Right atrium auricular region (tissue), 2 donors: ENCODE measurements around the gene EML6. TPM values are rescaled to one million over a fixed set of nuclear protein-coding genes. Genes with fewer than 3 reads are reported as not detected.
"Not testable (repeated sequence)": the region's sequence is repeated elsewhere in the genome, so short reads cannot be mapped to it uniquely, and the experiment has no call there.

Experiments
- DNase-seq: peaks from one replicate; pipeline ENCODE4 v3.0.0-alpha.2; 2019; ENCODE audit warnings: low spot score
- H3K27ac ChIP-seq, 2 donors: fragments of 200-600 bp; sonication (generic); 1 replicate in 1 of 2; 2 replicates in 1 of 2; pipeline ENCODE4 v1.5.1; 2016 to 2019
- H3K27me3 ChIP-seq, 2 donors: fragments of 200-600 bp; sonication (generic); one replicate each; pipeline versions ENCODE4 v1.5.1 to v1.6.0; 2017 to 2019
- H3K36me3 ChIP-seq: fragments of 200-600 bp; sonication (generic); one replicate; pipeline ENCODE4 v1.5.1; 2016
- H3K4me1 ChIP-seq, 2 donors: fragments of 200-600 bp; sonication (generic); one replicate each; pipeline versions ENCODE4 v1.5.1 to v1.6.0; 2017 to 2019
- H3K4me3 ChIP-seq, 2 donors: fragments of 200-600 bp; sonication (generic); 1 replicate in 1 of 2; 2 replicates in 1 of 2; pipeline ENCODE4 v1.5.1; 2017 to 2019; ENCODE audit warnings: mild to moderate bottlenecking in 1 of 2, moderate library complexity in 1 of 2
- H3K9me3 ChIP-seq, 2 donors: fragments of 200-600 bp; sonication (generic); one replicate each; pipeline ENCODE4 v1.5.1; 2019
- total RNA-seq, 2 donors: library from RNA; depleted of rRNA; stranded (reverse); fragments of >200 nt; gene quantifications; one replicate each; pipeline ENCODE4 v1.1.0, GENCODE V29; 2016
- TF ChIP-seq, protein P1 (sequence below), 2 donors: fragments of 200-600 bp; sonication (generic); IDR thresholded peaks; one replicate each; pipeline ENCODE4 v1.5.1; 2019; ENCODE audit warnings: antibody characterized with exemption in 2 of 2

The EML6 gene
- total RNA-seq, 2 donors from 2014 or later = 1.1 to 1.2 TPM

DNA sequence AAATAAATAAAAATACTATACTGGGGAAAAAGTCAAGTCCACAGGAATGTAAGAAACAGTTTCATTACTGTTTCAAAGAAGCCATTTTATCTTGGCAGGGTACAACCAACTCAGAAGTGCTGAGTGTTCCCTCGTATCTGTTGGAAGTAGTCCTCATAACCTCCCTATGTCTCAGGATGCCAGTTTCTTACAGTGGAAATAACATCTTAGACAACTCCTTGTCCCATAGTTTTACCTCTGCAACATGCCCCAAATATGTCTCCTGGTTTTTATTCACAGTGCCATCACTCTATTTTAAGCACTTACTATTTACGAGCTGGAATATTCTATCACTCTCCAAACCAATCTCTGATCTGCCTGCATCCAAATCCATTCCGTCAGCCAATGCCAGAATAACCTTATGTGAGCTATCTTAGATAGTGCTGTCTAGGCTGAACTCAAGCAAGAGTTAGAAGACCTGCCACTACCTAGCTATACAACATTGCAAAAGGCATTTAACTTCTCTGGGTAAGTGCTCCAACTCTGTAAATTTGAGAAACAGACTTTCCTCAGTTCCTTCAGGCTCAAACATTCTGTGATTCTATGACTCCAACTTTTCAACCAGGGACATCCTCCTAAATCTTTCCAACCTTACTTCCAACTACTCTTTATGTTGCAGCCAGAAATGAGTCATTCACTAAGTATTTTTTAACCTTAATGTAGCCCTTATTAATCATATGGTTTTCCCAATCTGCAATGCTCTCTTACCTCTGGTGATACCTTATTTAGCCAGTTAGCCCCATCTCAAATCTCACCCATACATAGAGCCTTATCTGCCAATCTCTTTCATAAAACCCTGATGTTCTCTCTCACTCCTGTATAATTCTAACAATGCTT, 260.1 kb downstream of the EML6 start:
- no peak overlapping the region for H3K4me3 ChIP-seq
- no peaks in the 10 kb centered on the region for H3K27me3 ChIP-seq
- no peak for DNase-seq
- H3K27ac ChIP-seq = no peak overlapping the region
- peaks cover 33% of the 10 kb centered on the region for H3K36me3 ChIP-seq
- TF ChIP-seq, protein P1, sequence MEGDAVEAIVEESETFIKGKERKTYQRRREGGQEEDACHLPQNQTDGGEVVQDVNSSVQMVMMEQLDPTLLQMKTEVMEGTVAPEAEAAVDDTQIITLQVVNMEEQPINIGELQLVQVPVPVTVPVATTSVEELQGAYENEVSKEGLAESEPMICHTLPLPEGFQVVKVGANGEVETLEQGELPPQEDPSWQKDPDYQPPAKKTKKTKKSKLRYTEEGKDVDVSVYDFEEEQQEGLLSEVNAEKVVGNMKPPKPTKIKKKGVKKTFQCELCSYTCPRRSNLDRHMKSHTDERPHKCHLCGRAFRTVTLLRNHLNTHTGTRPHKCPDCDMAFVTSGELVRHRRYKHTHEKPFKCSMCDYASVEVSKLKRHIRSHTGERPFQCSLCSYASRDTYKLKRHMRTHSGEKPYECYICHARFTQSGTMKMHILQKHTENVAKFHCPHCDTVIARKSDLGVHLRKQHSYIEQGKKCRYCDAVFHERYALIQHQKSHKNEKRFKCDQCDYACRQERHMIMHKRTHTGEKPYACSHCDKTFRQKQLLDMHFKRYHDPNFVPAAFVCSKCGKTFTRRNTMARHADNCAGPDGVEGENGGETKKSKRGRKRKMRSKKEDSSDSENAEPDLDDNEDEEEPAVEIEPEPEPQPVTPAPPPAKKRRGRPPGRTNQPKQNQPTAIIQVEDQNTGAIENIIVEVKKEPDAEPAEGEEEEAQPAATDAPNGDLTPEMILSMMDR (IDR thresholded peaks at IDR 0.05) = no peak
- H3K9me3 ChIP-seq = no peaks in the 10 kb centered on the region
- H3K4me1 ChIP-seq = peaks cover 0 to 23% of the 10 kb centered on the region in 2 donors

DNA sequence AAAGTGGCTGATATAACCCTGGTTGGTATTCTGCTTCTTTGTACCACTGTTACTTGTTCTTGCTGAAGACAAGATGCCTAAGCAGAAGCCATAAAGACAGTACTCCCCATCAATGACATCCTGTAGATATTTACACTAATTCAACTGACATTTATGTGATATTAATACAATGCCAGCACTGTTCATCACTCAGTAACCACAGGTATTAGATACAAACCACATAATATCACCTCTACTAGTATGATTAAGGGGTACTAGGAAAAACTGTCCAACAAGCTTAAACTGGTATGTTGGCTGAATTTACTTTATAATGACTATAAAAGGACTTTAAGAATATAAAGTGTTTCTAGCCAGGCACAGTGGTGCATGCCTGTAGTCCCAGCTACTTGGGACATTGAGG, 261.0 kb downstream of the EML6 start:
- DNase-seq = no peak
- Histone ChIP-seq H3K9me3 (no peaks in the 10 kb centered on the region), H3K36me3 (peaks cover 33% of the 10 kb centered on the region), H3K27ac (no peak overlapping the region), H3K4me1 (peaks cover 0 to 21% of the 10 kb centered on the region in 2 donors), H3K4me3 (no peak overlapping the region), H3K27me3 (no peaks in the 10 kb centered on the region)
- TF ChIP-seq, protein P1 (IDR thresholded peaks at IDR 0.05) = no peak

DNA sequence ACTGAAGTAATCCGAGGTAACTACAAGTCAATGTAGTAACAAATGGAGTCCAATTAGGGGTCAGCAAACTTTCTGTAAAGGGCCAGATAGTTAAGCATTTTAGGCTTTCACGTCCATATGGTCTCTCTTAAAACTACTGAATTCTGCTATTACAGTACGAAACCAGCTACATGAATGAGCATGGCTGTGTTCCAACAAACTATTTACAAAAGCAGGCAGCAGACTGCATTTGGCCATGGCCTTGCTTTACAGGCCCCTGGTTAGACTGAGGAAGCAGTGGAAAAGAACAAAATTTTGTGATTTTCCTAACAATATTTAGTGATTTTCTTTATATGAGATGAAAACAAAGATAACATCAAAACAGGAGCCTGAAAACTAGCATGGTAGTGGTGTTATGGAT, 262.8 kb downstream of the EML6 start:
- H3K4me3 ChIP-seq = no peak overlapping the region
- H3K9me3 ChIP-seq = no peaks in the 10 kb centered on the region
- TF ChIP-seq, protein P1 (IDR thresholded peaks at IDR 0.05) = no peak
- no peak overlapping the region for H3K27ac ChIP-seq
- H3K27me3 ChIP-seq = no peaks in the 10 kb centered on the region
- H3K4me1 ChIP-seq = peaks cover 0 to 19% of the 10 kb centered on the region in 2 donors
- H3K36me3 ChIP-seq = peaks cover 29% of the 10 kb centered on the region
- no peak for DNase-seq

DNA sequence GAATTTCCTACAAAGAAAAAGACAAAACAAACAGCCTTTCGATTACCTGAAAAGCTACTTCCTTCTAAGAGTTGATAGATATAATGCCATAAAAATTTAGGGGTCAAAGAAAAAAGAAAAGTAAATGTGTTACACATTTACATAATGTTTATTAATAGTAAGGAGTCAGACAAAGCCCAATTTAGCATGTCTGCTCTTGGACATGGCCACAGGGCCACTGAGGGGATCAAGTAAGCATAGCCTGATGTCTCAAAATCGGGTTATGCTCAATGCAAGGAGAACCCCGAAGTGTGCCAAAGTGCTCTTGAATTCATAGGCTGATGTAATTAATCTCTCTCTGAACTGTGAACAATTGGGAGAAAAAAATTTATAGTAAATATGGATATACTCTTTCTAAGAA, 265.1 kb downstream of the EML6 start:
- Histone ChIP-seq H3K4me1 (peaks cover 0 to 14% of the 10 kb centered on the region in 2 donors), H3K27me3 (no peaks in the 10 kb centered on the region), H3K4me3 (no peak overlapping the region), H3K36me3 (peaks cover 14% of the 10 kb centered on the region), H3K27ac (no peak overlapping the region), H3K9me3 (no peaks in the 10 kb centered on the region)
- DNase-seq = no peak
- TF ChIP-seq, protein P1 (IDR thresholded peaks at IDR 0.05) = no peak

DNA sequence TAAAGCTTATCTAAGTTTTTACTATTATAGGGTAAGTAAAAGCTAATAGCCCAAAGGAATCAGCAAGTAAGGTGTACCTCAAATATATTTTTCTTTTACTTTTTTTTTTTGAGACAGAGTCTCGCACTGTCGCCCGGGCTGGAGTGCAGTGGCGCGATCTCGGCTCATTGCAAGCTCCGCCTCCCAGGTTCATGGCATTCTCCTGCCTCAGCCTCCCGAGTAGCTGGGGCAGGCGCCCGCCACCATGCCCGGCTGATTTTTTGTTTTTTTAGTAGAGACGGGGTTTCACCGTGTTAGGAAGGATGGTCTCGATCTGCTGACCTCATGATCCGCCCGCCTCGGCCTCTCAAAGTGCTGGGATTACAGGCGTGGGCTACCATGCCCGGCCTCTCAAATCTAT, 267.2 kb downstream of the EML6 start:
- H3K9me3 ChIP-seq, H3K4me1 ChIP-seq, H3K27ac ChIP-seq, H3K4me3 ChIP-seq, H3K27me3 ChIP-seq, DNase-seq, H3K36me3 ChIP-seq: not testable (repeated sequence)

DNA sequence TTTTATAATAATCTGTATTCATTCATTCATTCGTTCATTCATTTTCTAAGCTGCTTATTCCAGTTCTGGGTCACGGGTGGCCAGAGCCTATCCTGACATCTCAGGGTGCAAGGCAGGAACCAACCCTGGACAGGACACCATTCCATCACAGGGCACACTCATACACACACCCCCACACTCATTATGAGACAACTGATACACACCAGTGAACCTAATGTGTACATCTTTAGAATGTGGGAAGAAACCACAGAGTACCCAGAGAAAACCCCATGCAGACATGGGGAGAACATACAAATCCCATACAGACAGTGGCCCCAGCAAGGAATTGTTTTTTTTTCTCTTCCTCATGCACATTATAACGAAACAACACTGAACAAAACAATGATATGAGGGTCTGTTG, 272.1 kb downstream of the EML6 start:
- TF ChIP-seq, protein P1 (IDR thresholded peaks at IDR 0.05) = no peak
- no peak overlapping the region for H3K27ac ChIP-seq
- DNase-seq = no peak
- no peak overlapping the region for H3K4me3 ChIP-seq
- no peaks in the 10 kb centered on the region for H3K27me3 ChIP-seq
- H3K4me1 ChIP-seq = peaks cover 0 to 33% of the 10 kb centered on the region in 2 donors
- no peaks in the 10 kb centered on the region for H3K9me3 ChIP-seq
- H3K36me3 ChIP-seq = no peaks in the 10 kb centered on the region
